ENCODE measurements around the gene RCCD1.

DNA sequence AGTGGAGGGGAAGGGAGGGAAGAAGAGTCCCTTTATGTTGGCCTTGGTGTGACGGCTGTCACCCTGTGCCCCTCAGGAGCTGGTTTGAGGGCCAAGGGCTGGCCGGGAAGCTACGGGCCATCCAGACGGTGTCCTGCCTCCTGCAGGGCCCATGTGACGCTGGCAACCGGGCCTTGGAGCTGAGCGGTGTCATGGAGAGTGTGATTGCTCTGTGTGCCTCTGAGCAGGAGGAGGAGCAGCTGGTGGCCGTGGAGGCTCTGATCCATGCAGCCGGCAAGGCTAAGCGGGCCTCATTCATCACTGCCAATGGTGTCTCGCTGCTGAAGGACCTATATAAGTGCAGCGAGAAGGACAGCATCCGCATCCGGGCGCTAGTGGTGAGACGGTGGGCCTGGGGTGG, 8.1 kb upstream of the RCCD1 start:
- TF ChIP-seq POLR2A (IDR thresholded peaks at IDR 0.05) (no peak), CTCF (IDR thresholded peaks at IDR 0.05) (no peak)
